ENCODE data around the gene DNMBP.

GRCh38 chr10:99843310-99843709 lies 166.4 kb downstream of the DNMBP start:
- TF ChIP-seq CTCF (IDR thresholded peaks at IDR 0.05) (no peak), POLR2A (IDR thresholded peaks at IDR 0.05) (no peak)
